Activated CD4-positive, alpha-beta T cell treated with anti-CD3 and anti-CD28 coated beads, Interleukin-2, amount 50 U/mL, for 48 hours (primary cell): ENCODE data around the gene TRPM2.
A peak's percentile ranks its signal among the peaks of the same experiment; 100 is the strongest.
"Not testable (repeated sequence)": the region's sequence is repeated elsewhere in the genome, so short reads cannot be mapped to it uniquely, and the experiment has no call there.

Experiments used
- DNase-seq, 2 experiments: peaks; one replicate each; pipeline ENCODE4 v3.0.0-alpha.2; 2020

The TRPM2 gene

GRCh38 chr21:44335266-44336059 lies 18.0 kb upstream of the TRPM2 start:
- no peak for DNase-seq

GRCh38 chr21:44337449-44337848 lies 16.0 kb upstream of the TRPM2 start:
- no peak for DNase-seq

DNA sequence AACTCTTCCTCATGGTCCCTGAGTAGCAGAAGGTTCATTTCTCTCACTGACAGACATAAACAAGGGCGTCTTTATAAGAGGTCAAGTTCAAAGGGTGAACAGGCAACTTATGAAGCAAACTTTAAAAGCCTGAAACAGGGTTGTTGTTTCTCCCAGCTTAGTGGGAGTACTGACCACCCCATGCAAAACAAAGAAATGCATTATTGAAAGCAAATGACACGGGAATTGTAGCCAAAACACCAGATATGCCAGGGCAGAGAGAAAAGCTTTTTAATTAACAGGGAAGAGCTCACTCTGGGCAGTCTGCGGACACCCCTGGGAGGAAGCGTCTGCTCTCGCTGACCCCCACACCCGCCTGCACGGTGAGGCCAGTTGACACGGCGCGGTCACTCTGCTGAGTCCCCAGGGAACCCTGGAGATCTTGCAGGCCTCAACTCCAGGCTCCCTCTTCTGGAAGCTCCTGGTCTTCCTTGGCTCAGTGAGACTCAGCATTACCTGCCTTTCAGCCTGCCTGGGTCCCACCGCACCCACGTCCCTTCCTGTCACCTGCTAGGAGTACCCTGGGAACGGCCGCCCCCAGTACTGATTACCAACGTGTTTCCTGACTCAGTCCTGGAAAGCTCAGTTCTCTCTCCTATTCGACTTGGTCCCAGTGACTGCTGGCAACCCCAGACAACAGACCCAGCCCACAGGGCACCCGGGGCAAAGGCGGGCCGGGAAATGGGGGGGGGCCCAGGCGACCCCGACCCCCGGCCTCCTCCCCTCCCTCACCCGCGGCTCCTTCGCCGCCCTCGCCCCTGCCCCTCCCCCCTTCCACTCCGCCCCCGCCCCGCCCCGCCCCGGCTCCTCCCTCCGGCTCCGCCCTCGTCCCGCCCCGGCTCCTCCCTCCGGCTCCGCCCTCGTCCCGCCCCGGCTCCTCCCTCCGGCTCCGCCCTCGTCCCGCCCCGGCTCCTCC lies 15.2 kb upstream of the TRPM2 start:
- peak; percentile 35 to 45 for DNase-seq

DNA sequence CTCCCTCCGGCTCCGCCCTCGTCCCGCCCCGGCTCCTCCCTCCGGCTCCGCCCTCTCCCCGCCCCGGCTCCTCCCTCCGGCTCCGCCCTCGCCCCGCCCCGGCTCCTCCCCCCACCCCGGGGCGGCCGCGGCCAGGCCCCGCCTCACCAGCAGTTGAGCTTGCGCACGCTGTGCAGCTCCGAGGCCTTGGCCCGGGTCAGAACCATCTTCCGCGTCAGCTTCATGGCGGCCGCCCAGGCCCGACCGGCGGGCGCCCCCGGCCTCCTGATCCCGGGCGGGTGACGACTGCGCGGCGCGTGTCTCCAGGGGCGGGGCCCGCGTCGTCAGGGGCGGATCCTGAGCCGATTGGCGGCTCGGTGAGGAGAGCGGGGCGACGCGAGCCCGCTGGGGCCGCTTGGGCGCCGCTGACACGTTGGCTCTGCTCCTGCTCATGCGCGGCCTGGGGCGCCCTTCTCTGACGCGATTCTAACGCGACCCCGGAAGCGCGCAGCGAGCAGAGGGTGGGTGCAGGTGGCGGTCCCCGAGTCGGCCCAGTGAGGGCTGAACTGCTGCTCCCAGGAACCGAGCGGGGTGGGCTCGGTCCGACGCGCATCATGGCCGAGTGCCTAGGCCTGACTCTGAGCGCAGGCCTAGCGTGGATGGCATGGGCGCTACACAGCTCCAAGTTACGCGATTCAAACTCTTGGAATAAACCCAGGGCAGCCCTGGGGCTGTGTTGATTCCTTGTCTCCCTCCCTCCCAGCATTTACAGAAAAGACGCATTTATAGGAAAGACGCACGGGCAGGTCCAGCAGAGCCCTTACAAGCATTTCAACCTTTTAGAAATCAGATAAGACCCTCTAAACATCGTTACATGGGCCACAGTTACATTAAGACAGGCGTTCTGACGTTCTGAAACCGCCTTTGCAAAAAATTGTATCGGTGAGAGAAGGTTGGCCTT lies 14.2 kb upstream of the TRPM2 start, which contains the start of gene CFAP410:
Gene CFAP410, minus strand, starts transcription at position 420 of the 940 bp plus-strand sequence. Its CDS starts 196 bp downstream, at position 224.
- DNase-seq: peak; percentile 94

DNA sequence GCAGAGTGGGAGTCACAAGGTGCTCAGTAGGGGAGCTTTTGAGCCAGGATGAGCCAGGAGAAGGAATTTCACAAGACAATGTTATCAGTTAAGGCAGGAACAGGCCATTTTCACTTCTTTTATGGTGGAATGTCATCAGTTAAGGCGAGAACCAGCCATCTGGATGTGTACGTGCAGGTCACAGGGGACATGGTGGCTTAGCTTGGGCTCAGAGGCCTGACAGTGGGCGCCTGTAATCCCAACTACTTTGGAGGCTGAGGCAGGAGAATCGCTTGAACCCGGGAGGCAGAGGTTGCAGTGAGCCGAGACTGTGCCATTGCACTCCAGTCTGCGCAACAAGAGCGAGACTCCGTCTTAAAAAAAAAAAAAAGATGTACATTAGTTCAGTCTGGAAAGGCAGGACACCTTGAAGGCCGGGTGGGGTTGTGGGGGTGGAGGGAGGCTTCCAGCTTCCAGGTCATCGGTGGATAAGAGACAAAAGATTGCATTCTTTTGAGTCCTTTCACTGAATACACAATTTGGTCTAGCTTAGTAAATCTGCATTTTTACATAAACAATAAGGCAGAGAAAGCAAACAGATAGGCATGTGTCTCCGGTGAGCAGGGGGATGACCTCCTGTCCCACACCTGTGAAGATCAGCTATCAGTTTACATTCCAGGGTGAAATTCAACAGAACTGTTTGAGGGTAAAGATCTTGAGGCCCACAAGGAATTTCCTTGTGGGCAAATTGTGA lies 11.5 kb upstream of the TRPM2 start:
- not testable (repeated sequence) for DNase-seq

- DNase-seq: not testable (repeated sequence)
These were observed 10.4 kb upstream of the TRPM2 start for GRCh38 chr21:44342981-44343380.

DNA sequence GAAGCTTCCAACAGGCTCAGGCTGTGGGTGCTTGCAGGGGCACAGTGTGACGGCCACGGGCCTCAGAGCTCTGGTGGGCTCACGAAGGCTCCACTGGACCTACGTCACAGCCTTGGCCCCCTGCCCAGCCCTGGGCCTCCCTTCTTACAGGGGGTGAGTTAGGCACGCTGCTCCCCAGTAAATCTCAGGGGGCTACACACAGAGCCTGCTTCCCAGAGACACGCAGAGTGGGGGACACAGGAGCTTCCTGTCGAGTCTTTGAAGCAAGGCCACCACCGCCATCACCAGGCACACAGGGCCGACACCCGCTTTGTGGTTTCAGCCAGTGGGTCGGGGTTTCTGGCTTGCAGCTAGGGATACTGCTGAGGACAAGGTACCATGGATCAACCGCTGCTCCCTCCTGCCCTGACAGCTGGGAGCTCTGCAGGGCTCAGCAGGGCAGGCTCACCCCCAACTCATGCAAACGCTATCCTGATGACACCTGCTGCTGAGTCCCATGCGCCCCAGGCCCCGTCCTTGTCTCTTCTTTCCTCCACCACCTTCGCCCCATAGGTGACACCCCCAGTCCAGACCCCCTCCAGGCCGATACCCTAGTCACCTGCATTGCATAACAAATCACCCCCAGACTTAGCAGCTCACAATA lies 8.8 kb upstream of the TRPM2 start:
- DNase-seq: no peak

DNA sequence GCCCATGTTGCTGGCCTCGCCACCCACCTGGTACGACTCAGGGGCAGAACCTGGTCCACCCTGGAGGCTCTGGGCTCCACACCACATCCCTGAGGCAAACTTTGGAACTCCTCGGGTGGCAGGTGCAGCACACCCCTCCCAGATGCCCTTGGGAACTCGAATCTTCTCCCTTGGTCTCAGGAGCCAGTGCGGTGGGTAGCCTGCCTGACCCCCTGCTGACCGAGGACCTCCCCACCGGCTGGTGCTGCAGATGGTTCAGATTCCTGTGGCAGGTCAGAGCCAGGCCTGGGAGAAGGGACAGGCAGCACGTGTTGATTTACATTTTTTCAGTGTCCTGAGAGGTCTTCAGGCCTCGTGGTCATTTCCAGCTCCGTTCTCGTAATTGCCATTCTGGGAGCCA lies 7.9 kb upstream of the TRPM2 start:
- no peak for DNase-seq

GRCh38 chr21:44347911-44348451 lies 5.4 kb upstream of the TRPM2 start:
- DNase-seq: no peak

DNA sequence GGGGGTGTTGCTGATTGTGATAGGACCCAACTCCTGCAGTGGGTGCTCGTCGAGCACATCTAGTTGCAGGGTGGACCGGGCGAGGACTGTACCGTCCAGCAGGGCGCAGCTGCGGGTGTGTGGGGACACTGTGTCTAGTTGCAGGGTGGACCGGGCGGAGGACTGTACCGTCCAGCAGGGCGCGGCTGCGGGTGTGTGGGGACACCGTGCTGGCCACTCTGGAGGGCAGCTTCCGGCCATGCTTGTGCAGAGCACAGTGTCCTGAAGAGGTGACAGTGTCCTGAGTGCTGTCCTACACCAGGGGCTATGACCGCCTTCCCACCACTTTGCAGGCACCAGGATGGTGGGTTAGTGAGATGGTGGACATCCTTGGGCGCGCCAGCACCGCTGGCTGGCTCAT lies 4.6 kb upstream of the TRPM2 start:
- no peak for DNase-seq

GRCh38 chr21:44349416-44349846 lies 4.0 kb upstream of the TRPM2 start:
- DNase-seq: no peak

- no peak for DNase-seq
These were observed 3.3 kb upstream of the TRPM2 start for GRCh38 chr21:44349847-44350772.

DNA sequence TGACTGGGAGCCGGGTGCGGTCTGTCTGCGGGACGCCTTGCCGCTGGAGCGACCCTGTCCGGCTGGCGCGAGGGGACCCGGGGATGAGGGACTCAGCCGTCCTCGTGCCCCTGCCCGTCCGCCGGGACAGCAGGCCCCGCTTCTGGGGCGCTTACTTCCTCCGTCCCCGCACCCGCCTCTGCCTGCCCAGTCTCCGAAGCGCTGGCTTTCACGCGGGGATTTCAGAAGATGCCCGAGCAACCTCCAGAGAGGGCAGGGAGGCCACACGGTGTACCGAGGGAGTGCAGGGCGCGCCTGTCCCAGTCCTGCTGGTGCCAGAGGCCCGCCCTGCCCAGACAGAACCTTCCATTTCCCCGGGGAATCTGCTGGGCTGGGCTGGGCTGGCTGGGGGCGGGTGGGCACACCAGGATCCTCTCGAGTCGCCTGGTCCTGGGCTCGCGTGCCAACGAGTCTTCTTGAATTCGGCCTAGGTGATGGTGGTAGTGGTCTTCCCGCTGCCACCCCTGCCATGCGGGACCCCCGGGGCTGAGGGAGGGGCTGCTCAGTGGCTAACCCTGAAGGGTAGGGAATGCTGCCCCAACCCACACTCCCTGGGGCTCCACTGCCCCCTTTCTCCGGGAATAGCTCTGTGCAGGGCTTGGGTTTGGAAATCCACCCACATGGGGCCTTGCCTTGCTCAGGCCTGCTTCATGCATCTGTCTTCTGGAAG lies 2.5 kb upstream of the TRPM2 start:
- DNase-seq: no peak

- DNase-seq: no peak
These were observed 1.7 kb upstream of the TRPM2 start for GRCh38 chr21:44351535-44352252.

DNA sequence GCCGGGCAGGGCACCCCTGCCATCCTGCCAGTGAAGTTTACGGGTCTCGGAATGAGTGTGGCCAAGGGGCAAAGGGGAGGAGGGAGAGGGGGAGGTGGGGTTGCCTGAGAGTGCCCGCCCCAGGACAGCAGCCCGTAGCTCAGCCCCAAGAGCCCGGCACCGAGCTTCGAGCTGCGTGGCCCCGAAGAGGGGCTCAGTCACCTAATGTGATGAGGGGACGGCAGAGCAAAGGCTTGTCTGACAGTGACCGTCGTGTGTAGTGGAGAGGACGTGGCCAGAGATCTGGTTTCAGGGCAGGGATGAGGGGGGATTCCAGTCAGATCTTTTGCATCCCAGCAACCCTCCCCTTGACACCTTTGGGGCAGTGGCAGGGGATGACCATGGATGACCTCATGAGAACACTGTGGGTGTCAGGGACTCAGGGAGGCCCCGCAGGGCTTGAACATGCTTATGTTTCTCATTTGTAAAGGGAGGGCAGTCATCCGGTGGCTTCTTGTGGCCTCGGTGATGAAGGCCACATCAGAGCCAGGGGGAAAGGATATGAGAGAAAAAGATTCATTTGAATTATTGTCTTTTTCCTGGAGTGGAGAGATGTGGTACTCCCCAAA lies 1.1 kb upstream of the TRPM2 start:
- DNase-seq: no peak

DNA sequence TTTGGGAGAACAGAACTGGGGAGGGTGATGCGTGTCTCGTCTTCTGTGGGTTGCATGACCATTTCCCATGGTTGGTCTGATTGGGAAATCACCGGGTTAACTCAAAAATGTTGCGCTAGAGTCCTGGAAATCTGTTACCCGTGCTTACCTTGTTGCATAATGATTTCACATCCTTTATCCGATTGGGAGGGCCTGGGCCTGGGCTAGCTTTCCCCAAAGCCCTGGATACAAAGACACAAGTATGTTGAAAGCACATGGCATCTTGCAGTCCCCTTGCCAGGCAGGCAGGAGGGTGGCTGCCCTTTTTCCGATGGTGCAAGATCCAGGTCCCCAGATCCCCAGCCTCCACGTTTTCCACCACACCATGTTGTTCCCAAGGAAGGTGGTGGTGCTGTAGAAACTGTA lies 582 bp downstream of the TRPM2 start:
- no peak for DNase-seq

- DNase-seq: no peak
These were observed 1.7 kb downstream of the TRPM2 start for GRCh38 chr21:44354775-44355771.
